Mesendoderm (in vitro differentiated cells): Measurements from ENCODE around the gene CLPSL2. TPM values are rescaled to one million over a fixed set of nuclear protein-coding genes. Genes with fewer than 3 reads are reported as not detected.
A peak's percentile ranks its signal among the peaks of the same experiment; 100 is the strongest.

ENCODE experiments used
- DNase-seq: peaks from one replicate; pipeline ENCODE4 v3.0.0; 2013
- H2AK5ac ChIP-seq: 2 replicates; pipeline ENCODE4 v1.6.1; 2013; ENCODE audit warnings: low read length, inconsistent platforms
- H2BK120ac ChIP-seq: 2 replicates; pipeline ENCODE4 v1.6.1; 2013; ENCODE audit warnings: low read depth, mild to moderate bottlenecking, low read length, moderate library complexity, mixed read lengths
- H2BK15ac ChIP-seq: replicated peaks from 2 replicates; pipeline ENCODE4 v1.6.1; 2013; ENCODE audit warnings: low read depth, mild to moderate bottlenecking, moderate library complexity
- H2BK5ac ChIP-seq: 2 replicates; pipeline ENCODE4 v1.6.1; 2013; ENCODE audit warnings: low read length, inconsistent platforms
- H3K18ac ChIP-seq: 2 replicates; pipeline ENCODE4 v1.6.1; 2013; ENCODE audit warnings: mild to moderate bottlenecking, low read length, mixed read lengths
- H3K23ac ChIP-seq: one replicate; pipeline ENCODE4 v1.6.1; 2013; ENCODE audit warnings: low read length
- H3K27ac ChIP-seq: 2 replicates; pipeline ENCODE4 v1.5.1; 2013; ENCODE audit warnings: low read depth, mild to moderate bottlenecking, inconsistent platforms, low read length, moderate library complexity
- H3K27me3 ChIP-seq: 2 replicates; pipeline ENCODE4 v1.6.1; 2013; ENCODE audit warnings: low read length, control low read depth, mild to moderate bottlenecking, inconsistent platforms; ENCODE audit not compliant: insufficient read depth, poor library complexity
- H3K36me3 ChIP-seq: 2 replicates; pipeline ENCODE4 v1.6.1; 2013; ENCODE audit warnings: low read length, inconsistent platforms; ENCODE audit not compliant: control insufficient read depth, insufficient read depth
- H3K4ac ChIP-seq: one replicate; pipeline ENCODE4 v1.6.1; 2013; ENCODE audit warnings: low read depth, mild to moderate bottlenecking, low read length, moderate library complexity
- H3K4me1 ChIP-seq: 2 replicates; pipeline ENCODE4 v1.6.1; 2013; ENCODE audit warnings: low read depth, low read length, inconsistent platforms; ENCODE audit not compliant: control insufficient read depth
- H3K4me2 ChIP-seq: 2 replicates; pipeline ENCODE4 v1.6.1; 2013; ENCODE audit warnings: low read length
- H3K4me3 ChIP-seq: 2 replicates; pipeline ENCODE4 v1.5.1; 2013; ENCODE audit warnings: mild to moderate bottlenecking, low read length
- H3K56ac ChIP-seq: one replicate; pipeline ENCODE4 v1.6.1; 2013; ENCODE audit warnings: low read length
- H3K79me1 ChIP-seq: 2 replicates; pipeline ENCODE4 v1.6.1; 2013; ENCODE audit warnings: low read length, inconsistent platforms
- H3K79me2 ChIP-seq: 2 replicates; pipeline ENCODE4 v1.6.1; 2013; ENCODE audit warnings: mild to moderate bottlenecking, low read length; ENCODE audit not compliant: control insufficient read depth, insufficient read depth
- H3K9ac ChIP-seq: 2 replicates; pipeline ENCODE4 v1.6.1; 2013; ENCODE audit warnings: low read length, inconsistent platforms
- H4K5ac ChIP-seq: one replicate; pipeline ENCODE4 v1.6.1; 2013; ENCODE audit warnings: low read length
- H4K8ac ChIP-seq: one replicate; pipeline ENCODE4 v1.6.1; 2013; ENCODE audit warnings: low read depth, mild to moderate bottlenecking, control low read depth, low read length, moderate library complexity
- WGBS: extraction: QIAGEN DNeasy Blood & Tissue Kit; methylation state at CpG from one replicate; pipeline ENCODE4 v1.1.7; 2013; ENCODE audit warnings: low lambda C conversion rate, missing lambda C conversion rate; ENCODE audit not compliant: insufficient coverage; ENCODE audit errors: extremely low coverage; 5-methylcytosine and 5-hydroxymethylcytosine counted together
- polyA plus RNA-seq, 2 experiments: library from polyadenylated mRNA; stranded (reverse); fragments of 200-250 nt; gene quantifications; one replicate each; pipeline ENCODE4 v1.2.3, GENCODE V29; 2013

Gene CLPSL2
- 1.7 TPM for polyA plus RNA-seq (2013, experiment 1 of 2)
- polyA plus RNA-seq (2013, experiment 2 of 2), result 1.6 TPM

- Histone ChIP-seq H3K79me1 (no peaks in the 10 kb centered on the region), H3K4me1 (no peaks in the 10 kb centered on the region), H2BK5ac (no peak within 1 kb of the TSS), H3K56ac (peak within 1 kb of the TSS; percentile 79), H3K4ac (peak within 1 kb of the TSS; percentile 29), H4K8ac (no peak within 1 kb of the TSS), H2BK15ac (no peak within 1 kb of the TSS), H3K23ac (peak within 1 kb of the TSS; percentile 17), H2AK5ac (no peak within 1 kb of the TSS), H3K27me3 (no peaks in the 10 kb centered on the region), H3K9ac (peak within 1 kb of the TSS; percentile 58), H3K27ac (no peak within 1 kb of the TSS), H3K4me2 (peak within 1 kb of the TSS; percentile 64), H3K36me3 (no peaks in the 10 kb centered on the region), H3K18ac (peak within 1 kb of the TSS; percentile 66), H2BK120ac (no peak within 1 kb of the TSS), H4K5ac (no peak within 1 kb of the TSS), H3K79me2 (no peaks in the 10 kb centered on the region), H3K4me3 (peak within 1 kb of the TSS; percentile 30)
- DNase-seq, result peak; percentile 73
- WGBS, result no CpG with 5 or more reads among the region's 56 CpGs
Measured at GRCh38 chr6:35776364-35777215, at the start of gene CLPSL2. TSS of gene CLPSL2 (plus strand) at chr6:35776598. CDS start at chr6:35776619, 21 bp downstream.

- Histone ChIP-seq H3K27me3 (no peaks in the 10 kb centered on the region), H3K36me3 (no peaks in the 10 kb centered on the region), H3K4me1 (peaks cover 16% of the 10 kb centered on the region), H3K56ac (peak overlapping the region; percentile 94), H2AK5ac (no peak overlapping the region), H3K4me2 (peak overlapping the region; percentile 90), H3K79me1 (no peaks in the 10 kb centered on the region), H4K8ac (no peak overlapping the region), H3K79me2 (no peaks in the 10 kb centered on the region), H2BK15ac (peak overlapping the region; percentile 10), H4K5ac (peak overlapping the region; percentile 8), H3K27ac (no peak overlapping the region), H3K23ac (no peak overlapping the region), H2BK120ac (peak overlapping the region; percentile 5), H3K4ac (peak overlapping the region; percentile 24), H2BK5ac (peak overlapping the region; percentile 62), H3K18ac (peak overlapping the region; percentile 52), H3K4me3 (peak overlapping the region; percentile 72), H3K9ac (peak overlapping the region; percentile 86)
- no CpG with 5 or more reads among the region's 29 CpGs for WGBS
- peak; percentile 85 for DNase-seq
Measured at GRCh38 chr6:35727231-35727934, 49.0 kb upstream of the CLPSL2 start.

- Histone ChIP-seq H4K8ac (no peak overlapping the region), H3K4ac (peak overlapping the region; percentile 47), H2BK120ac (peak overlapping the region; percentile 5), H4K5ac (no peak overlapping the region), H3K4me1 (peaks cover 19% of the 10 kb centered on the region), H3K23ac (peak overlapping the region; percentile 32), H2BK5ac (peak overlapping the region; percentile 62), H3K4me3 (peak overlapping the region; percentile 72), H3K79me2 (no peaks in the 10 kb centered on the region), H3K4me2 (peak overlapping the region; percentile 90), H3K79me1 (no peaks in the 10 kb centered on the region), H2BK15ac (no peak overlapping the region), H3K9ac (peak overlapping the region; percentile 86), H3K27ac (no peak overlapping the region), H3K56ac (peak overlapping the region; percentile 94), H2AK5ac (no peak overlapping the region), H3K27me3 (no peaks in the 10 kb centered on the region), H3K36me3 (no peaks in the 10 kb centered on the region), H3K18ac (peak overlapping the region; percentile 52)
- peak; percentile 81 for DNase-seq
- WGBS, result no CpG with 5 or more reads among the region's 57 CpGs
Measured at GRCh38 chr6:35727935-35728682, 48.3 kb upstream of the CLPSL2 start.

- no peak overlapping the region for H3K27ac ChIP-seq
- peak; percentile 12 for DNase-seq
Measured at GRCh38 chr6:35728683-35729678, 47.4 kb upstream of the CLPSL2 start.

GRCh38 chr6:35729722-35730121 is 46.7 kb upstream of the CLPSL2 start:
- no peak overlapping the region for H2BK15ac ChIP-seq
- no peak overlapping the region for H3K23ac ChIP-seq
- no peaks in the 10 kb centered on the region for H3K27me3 ChIP-seq
- H3K4me2 ChIP-seq, result no peak overlapping the region
- H3K79me2 ChIP-seq, result no peaks in the 10 kb centered on the region
- no peaks in the 10 kb centered on the region for H3K36me3 ChIP-seq
- H3K79me1 ChIP-seq, result no peaks in the 10 kb centered on the region
- H4K8ac ChIP-seq, result no peak overlapping the region
- no peak overlapping the region for H3K9ac ChIP-seq
- DNase-seq, result no peak
- no peak overlapping the region for H3K27ac ChIP-seq
- H3K4me1 ChIP-seq, result peaks cover 19% of the 10 kb centered on the region
- no peak overlapping the region for H3K56ac ChIP-seq
- H3K4ac ChIP-seq, result no peak overlapping the region
- H2BK120ac ChIP-seq, result no peak overlapping the region
- H3K18ac ChIP-seq, result no peak overlapping the region
- no CpG with 5 or more reads among the region's 2 CpGs for WGBS
- H4K5ac ChIP-seq, result no peak overlapping the region
- no peak overlapping the region for H2BK5ac ChIP-seq
- H2AK5ac ChIP-seq, result no peak overlapping the region
- H3K4me3 ChIP-seq, result no peak overlapping the region

More at GRCh38 chr6:35728683-35729678, 47.4 kb upstream of the CLPSL2 start:
- no peaks in the 10 kb centered on the region for H3K27me3 ChIP-seq
- H4K8ac ChIP-seq, result no peak overlapping the region
- H3K4ac ChIP-seq, result no peak overlapping the region
- H2BK5ac ChIP-seq, result no peak overlapping the region
- H3K79me2 ChIP-seq, result no peaks in the 10 kb centered on the region
- no peak overlapping the region for H3K18ac ChIP-seq
- H3K4me3 ChIP-seq, result no peak overlapping the region
- H2BK120ac ChIP-seq, result no peak overlapping the region
- H3K4me2 ChIP-seq, result peak overlapping the region; percentile 80
- H3K79me1 ChIP-seq, result no peaks in the 10 kb centered on the region
- H3K36me3 ChIP-seq, result no peaks in the 10 kb centered on the region
- peak overlapping the region; percentile 55 for H3K9ac ChIP-seq
- WGBS, result no CpG with 5 or more reads among the region's 12 CpGs
- no peak overlapping the region for H2AK5ac ChIP-seq
- no peak overlapping the region for H4K5ac ChIP-seq
- peaks cover 19% of the 10 kb centered on the region for H3K4me1 ChIP-seq
- no peak overlapping the region for H2BK15ac ChIP-seq
- no peak overlapping the region for H3K23ac ChIP-seq
- no peak overlapping the region for H3K56ac ChIP-seq
